Ascending aorta (tissue), 2 donors: ENCODE data around the gene PPP1R7. TPM values are rescaled to one million over a fixed set of nuclear protein-coding genes. Genes with fewer than 3 reads are reported as not detected.

Experiments used
- DNase-seq, 2 donors: peaks; one replicate each; pipeline ENCODE4 v3.0.0-alpha.2; 2019; ENCODE audit warnings: low spot score in 2 of 2
- H3K27ac ChIP-seq, 2 donors: fragments of 200-600 bp; sonication (generic); one replicate each; pipeline ENCODE4 v1.5.1; 2016 to 2017; ENCODE audit warnings: mild to moderate bottlenecking in 1 of 2
- H3K27me3 ChIP-seq: fragments of 200-600 bp; sonication (generic); one replicate; pipeline ENCODE4 v1.5.1; 2017
- H3K36me3 ChIP-seq, 2 donors: fragments of 200-600 bp; sonication (generic); one replicate each; pipeline ENCODE4 v1.5.1; 2016
- H3K4me1 ChIP-seq, 2 donors: fragments of 200-600 bp; sonication (generic); one replicate each; pipeline ENCODE4 v1.5.1; 2016 to 2017; ENCODE audit warnings: mild to moderate bottlenecking in 1 of 2
- H3K4me3 ChIP-seq, 2 donors: fragments of 200-600 bp; sonication (generic); one replicate each; pipeline ENCODE4 v1.5.1; 2016 to 2017; ENCODE audit warnings: mild to moderate bottlenecking in 1 of 2
- H3K9me3 ChIP-seq, 2 donors: fragments of 200-600 bp; sonication (generic); one replicate each; pipeline ENCODE4 v1.5.1; 2016
- intact Hi-C: fragments of 100-400 bp; cut with DNase I; formaldehyde crosslinking; loops from one replicate; pipeline ENCODE4 v1.15.1; 2023
- total RNA-seq: library from RNA; depleted of rRNA; stranded (reverse); fragments of >200 nt; gene quantifications from one replicate; pipeline ENCODE4 v1.1.0, GENCODE V29; 2016
- TF ChIP-seq, protein P1 (sequence below), 3 experiments: fragments of 200-600 bp in 2 of 3; fragments of 450-650 bp in 1 of 3; sonication (generic) in 2 of 3; IDR thresholded peaks; one replicate each; pipeline ENCODE4 v1.5.1; 2016 to 2019; ENCODE audit warnings: antibody characterized with exemption in 3 of 3, mild to moderate bottlenecking in 1 of 3, moderate library complexity in 1 of 3

PPP1R7 gene
- total RNA-seq, 1 donor from 2014 or later = 4.2 TPM

DNA sequence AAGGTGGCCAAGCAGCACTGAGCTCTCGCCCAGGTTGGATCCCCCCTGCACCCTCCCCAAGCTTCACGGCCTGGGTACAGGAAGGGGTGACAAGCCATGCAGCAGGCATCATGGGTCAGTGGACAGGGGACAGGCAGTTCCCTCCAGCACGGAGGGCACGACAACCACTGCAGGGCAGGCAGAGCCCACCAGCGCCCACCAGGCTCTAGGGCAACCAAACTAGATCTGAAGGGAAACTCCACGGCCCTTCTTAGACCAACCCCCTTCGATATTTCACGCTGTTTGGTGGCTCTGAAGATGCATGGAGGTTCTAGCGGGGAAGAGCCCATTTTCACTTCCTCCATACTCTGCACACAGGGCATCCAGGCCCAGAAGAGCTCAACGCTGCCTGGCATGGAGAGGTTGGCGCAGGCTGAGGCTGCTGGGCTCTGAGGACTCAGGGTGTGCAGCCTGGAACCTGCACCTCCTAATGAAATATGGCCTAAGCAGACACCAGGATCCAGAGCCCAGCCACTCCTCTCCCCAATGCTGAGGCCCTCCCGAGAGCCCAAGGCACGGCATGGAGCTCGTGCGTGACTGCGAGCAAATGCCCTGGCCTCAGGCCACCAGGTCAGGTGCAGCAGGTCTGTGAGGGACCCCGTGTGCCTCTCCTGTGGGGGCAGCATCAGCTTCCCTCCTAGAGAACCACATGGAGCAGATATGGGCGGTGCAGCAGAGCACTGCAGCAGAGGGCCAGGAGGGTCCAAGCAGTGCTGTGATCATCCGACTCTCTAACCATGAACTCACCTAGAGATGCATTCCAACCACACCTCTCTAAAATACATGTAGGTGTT lies 39.4 kb upstream of the PPP1R7 start:
- Histone ChIP-seq H3K27ac (no peak overlapping the region), H3K9me3 (no peaks in the 10 kb centered on the region), H3K27me3 (no peaks in the 10 kb centered on the region), H3K4me3 (no peak overlapping the region), H3K4me1 (no peaks in the 10 kb centered on the region), H3K36me3 (no peaks in the 10 kb centered on the region)
- no peak for DNase-seq
- intact Hi-C loops = no loop called here
- TF ChIP-seq, protein P1, sequence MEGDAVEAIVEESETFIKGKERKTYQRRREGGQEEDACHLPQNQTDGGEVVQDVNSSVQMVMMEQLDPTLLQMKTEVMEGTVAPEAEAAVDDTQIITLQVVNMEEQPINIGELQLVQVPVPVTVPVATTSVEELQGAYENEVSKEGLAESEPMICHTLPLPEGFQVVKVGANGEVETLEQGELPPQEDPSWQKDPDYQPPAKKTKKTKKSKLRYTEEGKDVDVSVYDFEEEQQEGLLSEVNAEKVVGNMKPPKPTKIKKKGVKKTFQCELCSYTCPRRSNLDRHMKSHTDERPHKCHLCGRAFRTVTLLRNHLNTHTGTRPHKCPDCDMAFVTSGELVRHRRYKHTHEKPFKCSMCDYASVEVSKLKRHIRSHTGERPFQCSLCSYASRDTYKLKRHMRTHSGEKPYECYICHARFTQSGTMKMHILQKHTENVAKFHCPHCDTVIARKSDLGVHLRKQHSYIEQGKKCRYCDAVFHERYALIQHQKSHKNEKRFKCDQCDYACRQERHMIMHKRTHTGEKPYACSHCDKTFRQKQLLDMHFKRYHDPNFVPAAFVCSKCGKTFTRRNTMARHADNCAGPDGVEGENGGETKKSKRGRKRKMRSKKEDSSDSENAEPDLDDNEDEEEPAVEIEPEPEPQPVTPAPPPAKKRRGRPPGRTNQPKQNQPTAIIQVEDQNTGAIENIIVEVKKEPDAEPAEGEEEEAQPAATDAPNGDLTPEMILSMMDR (IDR thresholded peaks at IDR 0.05) = no peak

DNA sequence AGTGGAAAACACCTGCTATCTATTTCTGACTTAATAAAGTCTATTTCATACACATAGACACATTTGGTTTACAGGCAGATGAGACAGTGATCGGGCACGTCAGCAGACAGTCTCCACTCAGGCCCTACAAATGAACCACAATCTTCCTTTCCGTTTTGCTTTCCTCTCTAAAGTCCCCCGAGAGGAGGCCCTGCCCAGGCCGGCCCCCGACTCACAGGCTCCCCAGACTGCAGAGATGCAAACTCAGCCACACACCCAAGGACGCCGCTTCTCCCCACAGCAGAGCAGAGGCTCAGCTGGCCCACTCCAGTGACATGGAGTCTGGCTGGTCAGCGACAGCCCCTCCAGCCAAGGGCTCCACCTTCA lies 38.8 kb upstream of the PPP1R7 start:
- no peak for DNase-seq
- Histone ChIP-seq H3K27me3 (no peaks in the 10 kb centered on the region), H3K36me3 (no peaks in the 10 kb centered on the region), H3K4me1 (no peaks in the 10 kb centered on the region), H3K27ac (no peak overlapping the region), H3K9me3 (no peaks in the 10 kb centered on the region), H3K4me3 (no peak overlapping the region)
- TF ChIP-seq, protein P1 (IDR thresholded peaks at IDR 0.05) = no peak
- intact Hi-C loops = no loop called here

DNA sequence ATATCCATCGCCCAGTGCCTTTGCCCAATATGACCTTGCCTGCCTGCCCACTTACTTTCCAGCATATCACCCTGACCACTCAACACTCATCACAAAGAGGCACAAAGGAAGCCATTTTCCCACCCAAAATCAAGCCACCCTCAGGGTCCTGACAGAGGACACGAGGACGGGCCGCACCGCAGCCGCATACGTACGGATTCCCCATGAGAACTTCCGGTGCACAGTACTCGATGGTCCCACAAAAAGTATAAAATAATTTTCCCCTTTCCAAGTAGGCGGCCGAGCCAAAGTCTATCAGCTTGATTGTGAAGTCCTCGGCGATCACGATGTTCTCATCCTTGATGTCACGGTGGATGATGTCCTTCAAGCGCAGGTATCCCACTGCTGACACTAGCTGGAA lies 38.2 kb upstream of the PPP1R7 start:
- TF ChIP-seq, protein P1 (IDR thresholded peaks at IDR 0.05) = no peak
- Histone ChIP-seq H3K27ac (no peak overlapping the region), H3K9me3 (no peaks in the 10 kb centered on the region), H3K36me3 (no peaks in the 10 kb centered on the region), H3K27me3 (no peaks in the 10 kb centered on the region), H3K4me1 (no peaks in the 10 kb centered on the region), H3K4me3 (no peak overlapping the region)
- DNase-seq = no peak
- intact Hi-C loops = no loop called here

DNA sequence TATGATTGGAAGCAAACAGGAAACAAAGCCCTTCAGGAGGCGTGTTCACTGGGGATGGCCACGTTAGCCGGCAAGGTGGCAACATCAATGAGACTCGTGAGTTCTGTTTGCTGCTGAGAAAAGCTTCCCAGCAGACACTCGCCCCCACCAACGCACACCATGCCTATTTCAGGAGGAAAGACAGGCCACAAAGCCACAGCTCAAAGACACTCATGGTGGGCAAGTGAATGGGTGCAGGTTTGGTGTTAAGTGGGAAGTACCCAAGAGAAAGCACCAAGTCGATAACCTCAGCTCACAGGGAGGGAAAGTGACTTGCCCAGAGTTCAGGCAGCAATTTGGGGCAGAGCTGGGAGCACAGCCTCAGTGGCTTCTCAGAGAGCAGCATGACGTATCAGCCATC lies 37.7 kb upstream of the PPP1R7 start:
- intact Hi-C loops = no loop called here
- TF ChIP-seq, protein P1 (IDR thresholded peaks at IDR 0.05) = no peak
- Histone ChIP-seq H3K27me3 (no peaks in the 10 kb centered on the region), H3K4me3 (no peak overlapping the region), H3K4me1 (no peaks in the 10 kb centered on the region), H3K27ac (no peak overlapping the region), H3K36me3 (no peaks in the 10 kb centered on the region), H3K9me3 (no peaks in the 10 kb centered on the region)
- no peak for DNase-seq

DNA sequence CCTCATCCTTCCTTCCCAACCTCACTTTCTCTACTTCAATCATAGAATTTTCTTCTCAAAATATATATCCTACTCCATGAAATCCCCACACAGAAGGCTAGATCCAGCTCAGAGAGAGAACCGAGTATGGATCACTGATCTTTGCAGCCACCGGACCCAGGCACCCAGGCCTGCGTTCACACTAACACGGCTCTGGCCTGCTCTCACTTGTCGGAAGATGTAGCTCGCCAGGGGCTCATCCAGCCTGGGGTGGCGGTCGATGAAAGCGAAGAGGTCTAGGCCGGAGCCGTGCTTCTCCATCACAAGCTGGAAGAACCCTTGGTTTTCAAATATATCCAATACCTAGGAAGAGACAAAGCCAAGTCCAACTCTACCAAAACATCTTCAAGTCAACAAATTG lies 35.4 kb upstream of the PPP1R7 start:
- no peak overlapping the region for H3K4me3 ChIP-seq
- intact Hi-C loops = no loop called here
- H3K36me3 ChIP-seq = no peaks in the 10 kb centered on the region
- no peak for DNase-seq
- H3K27ac ChIP-seq = no peak overlapping the region
- no peaks in the 10 kb centered on the region for H3K27me3 ChIP-seq
- H3K4me1 ChIP-seq = no peaks in the 10 kb centered on the region
- TF ChIP-seq, protein P1 (IDR thresholded peaks at IDR 0.05) = no peak
- H3K9me3 ChIP-seq = no peaks in the 10 kb centered on the region
